OCI-LY1 (cell line): ENCODE results near the gene MDM4.
A peak's percentile ranks its signal among the peaks of the same experiment; 100 is the strongest.

Experiments used
- H2AFZ ChIP-seq: fragments of 200-600 bp; sonication (generic), shearing (Covaris generic); 2 replicates; pipeline ENCODE4 v1.6.0; 2014; ENCODE audit warnings: antibody characterized with exemption, mild to moderate bottlenecking, low read length
- H3F3A ChIP-seq: fragments of 200-600 bp; sonication (generic), shearing (Covaris generic); 2 replicates; pipeline ENCODE4 v1.6.0; 2014; ENCODE audit warnings: mild to moderate bottlenecking, antibody characterized with exemption, low read length, moderate library complexity; ENCODE audit not compliant: insufficient read depth
- H3K27ac ChIP-seq: fragments of 200-600 bp; sonication (generic); 2 replicates; pipeline ENCODE4 v1.5.1; 2014; ENCODE audit warnings: low read length, mixed run types, mild to moderate bottlenecking, low read depth; ENCODE audit not compliant: poor library complexity, severe bottlenecking
- H3K27me3 ChIP-seq: fragments of 200-600 bp; sonication (generic); 2 replicates; pipeline ENCODE4 v1.6.0; 2014; ENCODE audit warnings: antibody characterized with exemption, mild to moderate bottlenecking, low read length, moderate library complexity; ENCODE audit not compliant: insufficient read depth
- H3K36me3 ChIP-seq: fragments of 200-600 bp; sonication (generic); 2 replicates; pipeline ENCODE4 v1.6.1; 2014; ENCODE audit warnings: mild to moderate bottlenecking, antibody characterized with exemption, low read length, moderate library complexity, mixed read lengths; ENCODE audit not compliant: insufficient read depth
- H3K4me1 ChIP-seq: fragments of 200-600 bp; sonication (generic); 2 replicates; pipeline ENCODE4 v1.5.1; 2014; ENCODE audit warnings: mild to moderate bottlenecking, low read length, moderate library complexity; ENCODE audit not compliant: insufficient read depth, severe bottlenecking
- H3K4me2 ChIP-seq: fragments of 200-600 bp; sonication (generic), shearing (Covaris generic); 2 replicates; pipeline ENCODE4 v1.6.1; 2014; ENCODE audit warnings: low read length
- H3K4me3 ChIP-seq: fragments of 200-600 bp; sonication (generic); 2 replicates; pipeline ENCODE4 v1.5.1; 2014; ENCODE audit warnings: low read length, low read depth, mild to moderate bottlenecking, mixed read lengths; ENCODE audit not compliant: poor library complexity, severe bottlenecking
- H3K79me2 ChIP-seq: fragments of 200-600 bp; shearing (Covaris generic); 2 replicates; pipeline ENCODE4 v1.6.1; 2016; ENCODE audit warnings: mixed run types, low read length, mixed read lengths; ENCODE audit not compliant: insufficient read depth
- H3K9ac ChIP-seq: fragments of 200-600 bp; sonication (generic), shearing (Covaris generic); 2 replicates; pipeline ENCODE4 v1.6.1; 2014; ENCODE audit warnings: mild to moderate bottlenecking, low read length, mixed read lengths
- H3K9me2 ChIP-seq: fragments of 200-600 bp; sonication (generic), shearing (Covaris generic); 2 replicates; pipeline ENCODE4 v1.6.1; 2014; ENCODE audit warnings: low read depth, mild to moderate bottlenecking, low read length, mixed read lengths
- H3K9me3 ChIP-seq: fragments of 200-600 bp; shearing (Covaris generic); 2 replicates; pipeline ENCODE4 v1.6.1; 2014; ENCODE audit warnings: low read length, mixed read lengths
- H4K20me1 ChIP-seq: fragments of 200-600 bp; sonication (generic), shearing (Covaris generic); 2 replicates; pipeline ENCODE4 v1.6.0; 2016; ENCODE audit warnings: mild to moderate bottlenecking, low read length; ENCODE audit not compliant: insufficient read depth
- CTCF ChIP-seq: fragments of 200-600 bp; sonication (generic), shearing (Covaris generic); IDR thresholded peaks from 2 replicates; pipeline ENCODE4 v1.5.1; 2017; ENCODE audit warnings: mild to moderate bottlenecking, antibody characterized with exemption, low read length, moderate library complexity, mixed read lengths
- EZH2 ChIP-seq: fragments of 200-600 bp; sonication (generic), shearing (Covaris generic); IDR thresholded peaks from 2 replicates; pipeline ENCODE4 v1.8.0; 2017; ENCODE audit warnings: borderline replicate concordance, mixed run types, mild to moderate bottlenecking, antibody characterized with exemption, low read length, moderate library complexity, mixed read lengths

The MDM4 gene

GRCh38 chr1:204498981-204499380, 17.2 kb upstream of the MDM4 start:
- no peaks in the 10 kb centered on the region for H3K9me3 ChIP-seq

GRCh38 chr1:204499511-204500468, 16.4 kb upstream of the MDM4 start:
- H4K20me1 ChIP-seq = no peaks in the 10 kb centered on the region
- TF ChIP-seq EZH2 (no peak), CTCF (no peak)
- no peak overlapping the region for H3K4me2 ChIP-seq
- H2AFZ ChIP-seq = no peak overlapping the region
- no peaks in the 10 kb centered on the region for H3K79me2 ChIP-seq
- H3K4me3 ChIP-seq = no peak overlapping the region
- H3K27ac ChIP-seq = peak overlapping the region; percentile 99
- no peaks in the 10 kb centered on the region for H3K9me2 ChIP-seq
- H3F3A ChIP-seq = peaks cover 8% of the 10 kb centered on the region
- H3K9me3 ChIP-seq = no peaks in the 10 kb centered on the region
- H3K27me3 ChIP-seq = no peaks in the 10 kb centered on the region
- H3K4me1 ChIP-seq = peaks cover 68% of the 10 kb centered on the region
- H3K36me3 ChIP-seq = no peaks in the 10 kb centered on the region
- no peak overlapping the region for H3K9ac ChIP-seq

More at GRCh38 chr1:204498981-204499380, 17.2 kb upstream of the MDM4 start:
- no peak overlapping the region for H2AFZ ChIP-seq
- peaks cover 8% of the 10 kb centered on the region for H3F3A ChIP-seq
- no peak overlapping the region for H3K9ac ChIP-seq
- H3K27ac ChIP-seq = peak overlapping the region; percentile 99
- no peak overlapping the region; the same call in 1 of the 2 replicates for H3K4me2 ChIP-seq
- TF ChIP-seq EZH2 (no peak), CTCF (no peak)
- H3K9me2 ChIP-seq = no peaks in the 10 kb centered on the region
- H4K20me1 ChIP-seq = no peaks in the 10 kb centered on the region
- no peaks in the 10 kb centered on the region for H3K79me2 ChIP-seq
- no peaks in the 10 kb centered on the region for H3K36me3 ChIP-seq
- peaks cover 64% of the 10 kb centered on the region for H3K4me1 ChIP-seq
- no peak overlapping the region for H3K4me3 ChIP-seq
- H3K27me3 ChIP-seq = no peaks in the 10 kb centered on the region

- H3F3A ChIP-seq = peaks cover 3% of the 10 kb centered on the region; the same call in 1 of the 2 replicates
- H2AFZ ChIP-seq = no peak overlapping the region
- no peak overlapping the region for H3K4me3 ChIP-seq
- TF ChIP-seq CTCF (no peak), EZH2 (no peak)
- no peaks in the 10 kb centered on the region for H4K20me1 ChIP-seq
- H3K27me3 ChIP-seq = no peaks in the 10 kb centered on the region
- H3K36me3 ChIP-seq = no peaks in the 10 kb centered on the region
- H3K4me2 ChIP-seq = no peak overlapping the region
- H3K79me2 ChIP-seq = no peaks in the 10 kb centered on the region
- peaks cover 54% of the 10 kb centered on the region for H3K4me1 ChIP-seq
- H3K27ac ChIP-seq = no peak overlapping the region
- no peaks in the 10 kb centered on the region for H3K9me3 ChIP-seq
- H3K9me2 ChIP-seq = no peaks in the 10 kb centered on the region
- no peak overlapping the region for H3K9ac ChIP-seq
Observed at GRCh38 chr1:204502241-204502640, 14.0 kb upstream of the MDM4 start.
